HG02763 (cell line): ENCODE data around the gene GGTLC1.
"Not testable (repeated sequence)": the region's sequence is repeated elsewhere in the genome, so short reads cannot be mapped to it uniquely, and the experiment has no call there.

Experiments used
- ATAC-seq: cut with Tn5 transposase; IDR thresholded peaks from one replicate; pipeline ENCODE4 v1.9.1; 2021; ENCODE audit warnings: mild to moderate bottlenecking, moderate library complexity; ENCODE audit not compliant: unreplicated experiment

Gene GGTLC1

GRCh38 chr20:23995291-23995690, 6.7 kb upstream of the GGTLC1 start:
- ATAC-seq = not testable (repeated sequence)

GRCh38 chr20:23994001-23994633, 5.5 kb upstream of the GGTLC1 start:
- ATAC-seq = not testable (repeated sequence)

- not testable (repeated sequence) for ATAC-seq
Measured at GRCh38 chr20:23993440-23993839, 4.9 kb upstream of the GGTLC1 start.

GRCh38 chr20:23990296-23990695, 1.7 kb upstream of the GGTLC1 start:
- ATAC-seq = not testable (repeated sequence)

- not testable (repeated sequence) for ATAC-seq
Measured at GRCh38 chr20:23988966-23989365, 387 bp upstream of the GGTLC1 start.

- not testable (repeated sequence) for ATAC-seq
Measured at GRCh38 chr20:23986716-23987115, 1.9 kb downstream of the GGTLC1 start.

GRCh38 chr20:23986310-23986709, 2.3 kb downstream of the GGTLC1 start:
- not testable (repeated sequence) for ATAC-seq

GRCh38 chr20:23985790-23986225, 2.8 kb downstream of the GGTLC1 start:
- ATAC-seq = not testable (repeated sequence)

- ATAC-seq = not testable (repeated sequence)
Measured at GRCh38 chr20:23985066-23985789, 3.4 kb downstream of the GGTLC1 start.

- not testable (repeated sequence) for ATAC-seq
Measured at GRCh38 chr20:23984476-23985023, 4.0 kb downstream of the GGTLC1 start.

GRCh38 chr20:23982112-23983018, 6.2 kb downstream of the GGTLC1 start:
- ATAC-seq = not testable (repeated sequence)

GRCh38 chr20:23981526-23981925, 7.1 kb downstream of the GGTLC1 start:
- ATAC-seq = not testable (repeated sequence)

GRCh38 chr20:23981014-23981413, 7.6 kb downstream of the GGTLC1 start:
- not testable (repeated sequence) for ATAC-seq

GRCh38 chr20:23979899-23980811, 8.4 kb downstream of the GGTLC1 start:
- ATAC-seq = not testable (repeated sequence)

GRCh38 chr20:23979380-23979779, 9.2 kb downstream of the GGTLC1 start:
- not testable (repeated sequence) for ATAC-seq

- ATAC-seq = not testable (repeated sequence)
Measured at GRCh38 chr20:23978457-23978856, 10.1 kb downstream of the GGTLC1 start.

GRCh38 chr20:23974966-23975365, 13.6 kb downstream of the GGTLC1 start:
- no peak for ATAC-seq

- no peak for ATAC-seq
Measured at GRCh38 chr20:23971310-23971709, 17.3 kb downstream of the GGTLC1 start.

- ATAC-seq = no peak
Measured at GRCh38 chr20:23970049-23970448, 18.5 kb downstream of the GGTLC1 start.

- ATAC-seq = no peak
Measured at GRCh38 chr20:23967616-23967979, 21.0 kb downstream of the GGTLC1 start.
